Activated CD4-positive, alpha-beta T cell treated with anti-CD3 and anti-CD28 coated beads for 48 hours (primary cell): ENCODE data around the gene GSTT4.
"Not testable (repeated sequence)": the region's sequence is repeated elsewhere in the genome, so short reads cannot be mapped to it uniquely, and the experiment has no call there.

ENCODE experiments used
- DNase-seq: peaks from one replicate; pipeline ENCODE4 v3.0.0-alpha.2; 2020

The GSTT4 gene

GRCh38 chr22:23986089-23986488 is 19.2 kb downstream of the GSTT4 start:
- not testable (repeated sequence) for DNase-seq

GRCh38 chr22:23984430-23984829 is 20.8 kb downstream of the GSTT4 start:
- peak; percentile 21 for DNase-seq

GRCh38 chr22:23980567-23980966 is 24.7 kb downstream of the GSTT4 start:
- DNase-seq, result not testable (repeated sequence)

GRCh38 chr22:23979557-23980240 is 25.6 kb downstream of the GSTT4 start, which contains the start of gene GSTT2:
Gene GSTT2, plus strand, starts transcription at chr22:23980134.
- DNase-seq, result not testable (repeated sequence)

DNA sequence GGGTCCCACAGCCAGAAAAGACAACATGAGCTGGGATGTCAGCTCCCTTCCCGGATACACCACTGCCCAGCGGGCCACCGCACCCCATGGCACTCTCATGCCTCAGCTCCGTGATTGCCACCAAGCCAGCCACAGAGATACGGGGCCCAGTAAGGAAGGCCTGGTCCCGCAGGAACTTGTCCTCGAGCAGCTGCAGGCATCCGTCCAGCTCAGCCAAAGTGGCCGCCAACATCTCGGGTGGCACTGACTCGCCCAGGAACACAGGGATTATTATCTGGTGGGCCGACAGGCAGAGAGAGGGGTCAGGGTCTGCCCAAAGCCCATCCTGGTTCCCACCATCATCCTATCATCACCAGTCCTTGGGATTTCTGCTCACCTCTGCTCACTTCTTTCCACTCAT is 27.9 kb downstream of the GSTT4 start:
- DNase-seq, result not testable (repeated sequence)

GRCh38 chr22:23974836-23975352 is 30.4 kb downstream of the GSTT4 start:
- not testable (repeated sequence) for DNase-seq

- not testable (repeated sequence) for DNase-seq
Measured at GRCh38 chr22:23974345-23974744, 30.9 kb downstream of the GSTT4 start, which contains the start of gene DDT. Gene DDT, minus strand, starts transcription at chr22:23974441. Its CDS starts 27 bp downstream, at chr22:23974414.

DNA sequence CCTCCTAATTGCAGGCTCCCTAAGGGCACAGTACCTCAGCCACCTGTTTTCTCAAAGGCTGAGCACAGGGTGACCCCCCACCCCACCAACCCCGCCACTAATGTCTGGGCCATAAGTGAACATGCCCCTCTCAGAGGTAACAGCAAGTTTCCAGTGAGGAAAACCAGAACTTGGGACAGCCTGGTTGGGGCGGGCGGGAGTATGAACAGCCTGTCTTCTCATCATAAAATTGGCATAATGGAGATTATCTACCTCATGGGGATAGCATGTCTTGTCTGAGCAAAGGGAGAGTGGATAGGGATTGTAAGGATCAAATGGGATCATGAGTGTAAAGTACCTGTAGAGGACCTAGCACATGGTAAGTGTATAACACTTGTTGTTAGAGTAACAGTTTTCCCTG is 33.3 kb downstream of the GSTT4 start:
- DNase-seq, result not testable (repeated sequence)

DNA sequence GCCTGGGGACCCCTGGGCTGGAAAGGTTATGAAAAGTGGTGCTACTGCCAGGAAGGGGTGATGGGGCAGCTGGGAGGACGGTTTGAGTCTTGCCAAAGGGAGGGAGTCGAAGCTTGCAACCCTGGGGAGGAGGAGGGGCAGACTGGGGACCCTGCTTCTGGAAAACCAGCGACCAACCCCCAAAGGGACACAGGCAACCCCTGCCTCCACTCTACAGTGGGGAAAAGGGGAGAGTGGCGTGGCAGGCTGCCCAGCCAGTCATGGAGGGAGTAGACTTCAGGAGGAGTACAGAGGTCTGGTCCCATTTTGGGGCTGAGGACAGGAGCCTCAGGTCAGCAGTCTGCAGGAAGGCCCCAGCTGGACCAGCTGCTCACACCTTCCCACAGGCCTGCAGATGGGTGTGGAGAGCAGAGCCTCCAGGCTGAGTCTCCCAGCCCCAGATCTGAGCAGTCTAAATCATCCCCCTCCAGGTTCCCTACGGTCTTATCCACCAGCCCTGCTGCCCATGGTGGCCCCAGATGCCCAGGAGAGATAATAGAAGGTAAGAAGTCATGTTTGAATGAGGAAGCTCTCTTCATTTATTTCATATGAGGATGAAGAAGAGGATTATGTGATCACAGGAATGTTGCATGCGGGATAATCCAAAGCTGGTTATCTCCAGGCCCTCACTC is 34.3 kb downstream of the GSTT4 start:
- no peak for DNase-seq

DNA sequence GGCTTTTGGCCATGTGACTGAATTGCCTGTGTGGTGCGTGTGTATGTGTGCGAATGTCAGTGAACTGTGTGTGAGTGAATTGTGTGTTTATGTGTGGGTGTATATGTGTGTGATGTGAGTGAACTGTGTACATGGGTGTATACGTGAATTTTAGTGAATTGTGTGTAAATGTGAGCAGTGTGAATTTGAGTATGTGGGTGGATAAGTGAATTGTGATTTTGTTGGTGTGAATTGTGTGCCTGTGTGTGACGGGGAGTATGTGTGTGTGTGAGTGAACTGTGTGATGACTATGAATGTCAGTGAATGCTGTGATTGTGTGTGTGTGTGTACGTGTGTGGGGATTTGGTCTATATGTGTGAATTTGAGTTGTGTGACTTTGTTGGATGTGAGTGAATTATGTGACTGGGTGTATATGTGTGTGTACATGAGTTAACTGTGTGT is 35.0 kb downstream of the GSTT4 start:
- no peak for DNase-seq

DNA sequence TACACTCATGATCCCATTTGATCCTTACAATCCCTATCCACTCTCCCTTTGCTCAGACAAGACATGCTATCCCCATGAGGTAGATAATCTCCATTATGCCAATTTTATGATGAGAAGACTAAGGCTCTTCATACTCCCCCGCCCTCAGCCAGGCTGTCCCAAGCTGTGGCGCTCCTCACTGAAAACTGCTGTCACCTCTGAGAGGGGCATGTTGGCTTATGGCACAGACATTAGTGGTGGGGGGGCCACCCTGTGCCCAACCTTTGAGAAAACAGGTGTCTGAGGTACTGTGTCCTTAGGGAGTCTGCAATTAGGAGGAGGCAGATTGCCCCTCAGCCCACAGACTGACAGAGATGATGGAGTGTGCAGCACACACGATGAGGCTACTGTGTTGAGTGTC is 36.2 kb downstream of the GSTT4 start:
- no peak for DNase-seq

- DNase-seq, result not testable (repeated sequence)
Measured at GRCh38 chr22:23966568-23966967, 38.7 kb downstream of the GSTT4 start, which contains the start of gene DDTL. Gene DDTL, plus strand, starts transcription at chr22:23966888. Its CDS starts 27 bp downstream, at chr22:23966915.

DNA sequence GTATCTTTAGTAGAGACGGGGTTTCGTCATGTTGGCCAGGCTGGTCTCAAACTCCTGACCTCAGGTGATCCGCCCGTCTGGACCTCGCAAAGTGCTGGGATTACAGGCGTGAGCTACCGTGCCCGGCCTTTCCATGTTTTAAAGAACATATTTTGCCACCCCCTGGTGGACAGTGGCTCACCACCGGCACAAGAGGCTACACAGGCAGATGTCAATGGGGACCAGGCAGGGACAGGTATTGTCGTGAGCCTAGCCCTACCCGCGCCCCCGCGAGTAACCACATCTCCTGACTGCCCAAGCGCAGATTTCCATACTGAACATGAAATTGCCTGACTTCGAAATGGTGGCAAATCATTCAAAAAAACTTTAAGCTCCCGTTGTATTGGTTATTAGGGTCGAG is 39.2 kb downstream of the GSTT4 start:
- not testable (repeated sequence) for DNase-seq

GRCh38 chr22:23961084-23961771 is 44.0 kb downstream of the GSTT4 start, which contains the start of gene GSTT2B:
Gene GSTT2B, minus strand, starts transcription at chr22:23961195. Its CDS starts 64 bp downstream, at chr22:23961131.
- DNase-seq, result not testable (repeated sequence)

- DNase-seq, result peak; percentile 86
Measured at GRCh38 chr22:23956301-23956900, 48.9 kb downstream of the GSTT4 start.

DNA sequence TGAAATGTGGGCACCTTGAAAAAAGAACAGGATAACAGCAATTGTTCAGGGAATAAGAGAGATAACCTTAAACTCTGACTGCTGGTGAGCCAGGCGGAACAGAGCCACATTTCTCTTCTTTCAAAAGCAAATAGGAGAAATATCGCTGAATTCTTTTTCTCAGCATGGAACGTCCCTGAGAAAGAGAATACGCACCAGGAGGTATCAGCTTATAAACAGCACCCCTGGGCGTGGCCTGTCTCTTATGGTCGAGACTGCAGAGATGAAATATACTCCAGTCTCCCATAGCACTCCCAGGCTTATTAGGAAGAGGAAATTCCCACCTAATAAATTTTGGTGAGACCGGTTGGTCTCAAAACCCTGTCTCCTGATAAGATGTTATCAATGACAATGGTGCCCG is 49.4 kb downstream of the GSTT4 start:
- DNase-seq, result not testable (repeated sequence)

DNA sequence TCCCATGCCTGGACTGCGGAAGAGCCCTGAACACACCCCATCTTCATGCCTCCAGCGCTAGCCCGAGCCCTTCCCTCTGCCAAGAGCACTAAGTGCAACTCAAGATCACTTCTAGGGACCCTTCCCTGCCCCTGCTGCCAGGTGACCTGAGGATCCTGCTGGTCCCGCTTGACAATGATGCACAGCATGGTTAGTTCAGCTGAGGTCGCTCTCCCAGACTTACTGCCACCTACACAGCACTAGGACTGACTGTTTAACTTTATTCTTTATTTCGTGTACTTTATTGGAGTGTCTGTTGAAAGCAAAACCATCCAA is 50.3 kb downstream of the GSTT4 start:
- not testable (repeated sequence) for DNase-seq

DNA sequence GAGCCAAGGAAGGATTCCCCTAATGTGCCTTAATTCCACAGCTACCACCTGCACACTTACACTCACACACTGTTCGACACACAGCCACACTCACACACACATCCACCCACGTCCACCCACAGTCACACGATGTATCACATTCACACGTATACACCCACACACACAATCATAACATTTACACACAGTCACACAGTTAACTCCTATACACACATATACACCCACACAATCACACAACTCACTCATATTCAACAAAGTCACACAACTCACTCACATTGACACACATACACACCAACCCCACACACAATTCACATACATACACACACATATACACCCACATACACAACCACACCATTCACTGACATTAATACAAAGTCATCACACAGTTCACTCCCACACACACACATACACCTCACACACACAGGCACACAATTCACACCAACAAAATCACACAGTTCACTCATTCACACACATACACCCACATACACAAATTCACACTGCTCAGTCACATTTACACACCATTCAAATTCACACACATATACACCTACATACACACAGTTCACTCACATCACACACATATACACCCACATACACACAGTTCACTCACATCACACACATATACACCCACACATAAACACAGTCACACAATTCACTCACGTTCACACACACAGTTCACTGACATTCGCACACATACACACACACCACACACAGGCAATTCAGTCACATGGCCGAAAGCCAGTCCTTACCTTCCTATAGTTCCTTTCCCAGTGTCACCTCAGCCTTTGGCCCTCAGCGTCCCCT is 50.9 kb downstream of the GSTT4 start:
- DNase-seq, result not testable (repeated sequence)

GRCh38 chr22:23953485-23953884 is 51.8 kb downstream of the GSTT4 start:
- not testable (repeated sequence) for DNase-seq

DNA sequence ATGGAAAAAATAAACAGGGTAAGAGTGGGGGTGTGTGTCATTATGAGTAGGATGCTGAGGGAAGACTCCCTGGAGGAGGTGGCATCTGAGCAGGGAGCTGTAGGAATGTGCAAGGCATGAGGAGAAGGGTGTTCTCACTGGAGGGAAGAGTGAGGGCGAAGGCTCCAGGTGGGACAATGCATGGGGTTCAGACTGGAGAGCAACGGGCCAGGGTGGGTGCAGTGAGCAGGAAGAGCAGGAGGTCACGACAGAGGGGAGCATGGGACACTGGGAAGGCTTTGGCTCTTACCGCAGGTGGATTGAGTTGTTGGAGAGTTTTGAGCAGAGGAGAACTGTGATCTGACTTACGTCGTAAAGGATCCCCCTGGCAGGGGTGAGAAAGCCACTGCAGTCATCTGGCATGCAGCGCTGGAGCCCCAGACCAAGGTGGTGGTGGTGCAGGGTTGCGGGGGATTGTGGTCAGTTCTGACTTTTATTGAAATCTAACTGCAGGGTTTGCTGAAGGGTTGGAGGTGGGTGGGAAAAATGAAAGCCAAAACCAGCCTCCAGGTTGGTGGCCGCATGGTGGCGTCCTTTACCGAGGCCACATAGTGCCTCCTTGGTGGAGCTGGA is 52.4 kb downstream of the GSTT4 start:
- not testable (repeated sequence) for DNase-seq

GRCh38 chr22:23951383-23951782 is 53.9 kb downstream of the GSTT4 start:
- DNase-seq, result not testable (repeated sequence)
